ENCODE results near the gene MACF1. TPM values are rescaled to one million over a fixed set of nuclear protein-coding genes. Genes with fewer than 3 reads are reported as not detected.
"Not testable (repeated sequence)": the region's sequence is repeated elsewhere in the genome, so short reads cannot be mapped to it uniquely, and the experiment has no call there.

The MACF1 gene
- total RNA-seq, 1 donor from 2014 or later: 694 TPM

GRCh38 chr1:39526466-39527189 lies 322.1 kb downstream of the MACF1 start:
- FAIRE-seq: no peak
- Mint-ChIP-seq H3K9me3 (ENCODE audit: unreplicated experiment) (no peaks in the 10 kb centered on the region), H3K27me3 (ENCODE audit: low read depth, unreplicated experiment) (no peaks in the 10 kb centered on the region), H3K36me3 (ENCODE audit: low read depth, unreplicated experiment) (peaks cover 26% of the 10 kb centered on the region), H3K27ac (ENCODE audit: unreplicated experiment) (no peak overlapping the region), H3K4me1 (ENCODE audit: low read depth, unreplicated experiment) (peaks cover 4% of the 10 kb centered on the region), H3K4me3 (ENCODE audit: unreplicated experiment) (no peak overlapping the region)
- Histone ChIP-seq H2AFZ (ENCODE audit: low read depth, low read length) (no peak overlapping the region), H3K79me2 (ENCODE audit: insufficient read depth, low read length) (no peaks in the 10 kb centered on the region), H4K20me1 (ENCODE audit: insufficient read depth, low read length) (no peaks in the 10 kb centered on the region), H3K27ac (ENCODE audit: low read depth, low read length) (no peak overlapping the region), H3K4me3 (ENCODE audit: insufficient read depth, low read depth, low read length) (no peak overlapping the region), H3K9me3 (ENCODE audit: insufficient read depth, low read depth, low read length) (no peaks in the 10 kb centered on the region), H3K36me3 (ENCODE audit: insufficient read depth, low read length) (peaks cover 3% of the 10 kb centered on the region), H3K4me1 (ENCODE audit: insufficient read depth, low read length) (no peaks in the 10 kb centered on the region), H3K27me3 (ENCODE audit: insufficient read depth, low read length) (no peaks in the 10 kb centered on the region), H3K4me2 (ENCODE audit: low read length) (no peak overlapping the region), H3K9ac (ENCODE audit: low read length) (no peak overlapping the region)
- TF ChIP-seq EZH2 (IDR thresholded peaks at IDR 0.05; ENCODE audit: insufficient read depth, low read length) (no peak), CTCF (IDR thresholded peaks at IDR 0.05; ENCODE audit: insufficient read depth, low read depth, low read length) (no peak)
- DNase-seq (ENCODE audit: low read depth): no peak

DNA sequence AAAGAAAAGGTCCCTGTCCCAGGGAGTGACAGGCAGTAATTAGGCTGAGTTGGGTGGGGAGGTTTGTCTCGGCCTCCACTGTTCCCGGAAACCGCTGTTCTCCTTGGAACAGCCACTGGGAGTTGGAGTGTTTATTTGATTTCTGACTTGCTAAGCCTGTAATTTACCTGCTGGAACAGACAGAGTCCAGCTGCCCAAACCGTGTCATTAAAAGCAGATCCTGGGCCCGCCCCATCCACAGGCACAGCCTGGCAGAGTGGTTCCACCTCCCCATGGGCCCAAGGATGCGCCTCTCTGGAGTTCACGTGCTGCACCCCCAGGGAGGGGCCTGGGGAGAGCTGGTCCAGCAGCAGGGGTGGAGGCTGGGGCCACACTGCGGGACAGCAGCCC lies 322.7 kb downstream of the MACF1 start:
- not testable (repeated sequence) for DNase-seq (ENCODE audit: low read depth); H3K4me1 ChIP-seq (ENCODE audit: insufficient read depth, low read length); H3K27ac Mint-ChIP-seq (ENCODE audit: unreplicated experiment); H3K9me3 ChIP-seq (ENCODE audit: insufficient read depth, low read depth, low read length); H2AFZ ChIP-seq (ENCODE audit: low read depth, low read length); H3K79me2 ChIP-seq (ENCODE audit: insufficient read depth, low read length); H3K27me3 ChIP-seq (ENCODE audit: insufficient read depth, low read length); H3K27me3 Mint-ChIP-seq (ENCODE audit: low read depth, unreplicated experiment); H3K4me3 Mint-ChIP-seq (ENCODE audit: unreplicated experiment); H3K9ac ChIP-seq (ENCODE audit: low read length); H3K27ac ChIP-seq (ENCODE audit: low read depth, low read length); H4K20me1 ChIP-seq (ENCODE audit: insufficient read depth, low read length); H3K9me3 Mint-ChIP-seq (ENCODE audit: unreplicated experiment); H3K36me3 ChIP-seq (ENCODE audit: insufficient read depth, low read length); FAIRE-seq; H3K4me1 Mint-ChIP-seq (ENCODE audit: low read depth, unreplicated experiment); H3K4me3 ChIP-seq (ENCODE audit: insufficient read depth, low read depth, low read length); H3K4me2 ChIP-seq (ENCODE audit: low read length)
- peaks cover 31% of the 10 kb centered on the region for H3K36me3 Mint-ChIP-seq (ENCODE audit: low read depth, unreplicated experiment)

DNA sequence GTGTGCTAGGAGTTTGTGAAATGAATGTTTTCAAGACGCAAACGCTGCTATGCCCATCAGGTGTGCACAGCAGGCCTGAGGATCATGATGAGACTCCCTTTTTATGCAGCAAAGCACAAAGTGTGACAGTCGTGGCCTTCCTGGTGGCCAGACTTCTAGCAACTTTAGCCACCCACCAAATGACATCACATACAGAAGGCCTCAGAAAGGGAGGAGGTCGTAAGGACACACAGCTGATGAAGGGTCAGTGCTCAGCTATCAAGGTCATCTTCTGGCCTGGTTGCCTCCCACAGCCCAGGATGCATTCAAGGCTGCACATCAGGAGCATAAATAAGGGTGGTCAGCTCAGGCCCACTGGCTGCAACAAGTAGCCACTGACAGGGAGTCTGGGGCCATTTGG lies 323.6 kb downstream of the MACF1 start:
- Mint-ChIP-seq H3K27me3 (ENCODE audit: low read depth, unreplicated experiment) (no peaks in the 10 kb centered on the region), H3K27ac (ENCODE audit: unreplicated experiment) (no peak overlapping the region), H3K4me1 (ENCODE audit: low read depth, unreplicated experiment) (peaks cover 4% of the 10 kb centered on the region), H3K36me3 (ENCODE audit: low read depth, unreplicated experiment) (peaks cover 31% of the 10 kb centered on the region), H3K9me3 (ENCODE audit: unreplicated experiment) (no peaks in the 10 kb centered on the region), H3K4me3 (ENCODE audit: unreplicated experiment) (no peak overlapping the region)
- no peak overlapping the region for H3K9ac ChIP-seq (ENCODE audit: low read length)
- H3K79me2 ChIP-seq (ENCODE audit: insufficient read depth, low read length): no peaks in the 10 kb centered on the region
- H3K9me3 ChIP-seq (ENCODE audit: insufficient read depth, low read depth, low read length): no peaks in the 10 kb centered on the region
- peaks cover 3% of the 10 kb centered on the region for H3K36me3 ChIP-seq (ENCODE audit: insufficient read depth, low read length)
- no peak overlapping the region for H2AFZ ChIP-seq (ENCODE audit: low read depth, low read length)
- no peak overlapping the region for H3K27ac ChIP-seq (ENCODE audit: low read depth, low read length)
- no peaks in the 10 kb centered on the region for H3K4me1 ChIP-seq (ENCODE audit: insufficient read depth, low read length)
- no peak for TF ChIP-seq EZH2 (IDR thresholded peaks at IDR 0.05; ENCODE audit: insufficient read depth, low read length)
- no peak for TF ChIP-seq CTCF (IDR thresholded peaks at IDR 0.05; ENCODE audit: insufficient read depth, low read depth, low read length)
- H4K20me1 ChIP-seq (ENCODE audit: insufficient read depth, low read length): no peaks in the 10 kb centered on the region
- H3K4me2 ChIP-seq (ENCODE audit: low read length): no peak overlapping the region
- FAIRE-seq (no peak), DNase-seq (ENCODE audit: low read depth) (no peak)
- H3K27me3 ChIP-seq (ENCODE audit: insufficient read depth, low read length): no peaks in the 10 kb centered on the region
- H3K4me3 ChIP-seq (ENCODE audit: insufficient read depth, low read depth, low read length): no peak overlapping the region
